ENCODE data around the gene PTPN3.

- TF ChIP-seq POLR2A (IDR thresholded peaks at IDR 0.05): no peak
- no peak for TF ChIP-seq EP300 (IDR thresholded peaks at IDR 0.05)
- TF ChIP-seq POLR2AphosphoS5 (IDR thresholded peaks at IDR 0.05): no peak
Measured at GRCh38 chr9:109414125-109414785, 83.9 kb downstream of the PTPN3 start.
